GM21390 (cell line): ENCODE results near the gene DHRS9.

Experiments used
- ATAC-seq: cut with Tn5 transposase; IDR thresholded peaks from one replicate; pipeline ENCODE4 v1.9.1; 2021; ENCODE audit not compliant: unreplicated experiment

DHRS9 gene

GRCh38 chr2:169065422-169065821 lies 3.9 kb upstream of the DHRS9 start:
- ATAC-seq = no peak

- ATAC-seq = no peak
Measured at GRCh38 chr2:169065864-169066517, 3.4 kb upstream of the DHRS9 start.

GRCh38 chr2:169066897-169067296 lies 2.5 kb upstream of the DHRS9 start:
- ATAC-seq = no peak

GRCh38 chr2:169069833-169070232 lies 470 bp downstream of the DHRS9 start:
- no peak for ATAC-seq

- no peak for ATAC-seq
Measured at GRCh38 chr2:169071455-169071854, 2.1 kb downstream of the DHRS9 start.

- peak; percentile 36 for ATAC-seq
Measured at GRCh38 chr2:169072163-169072925, 3.0 kb downstream of the DHRS9 start.

- ATAC-seq = no peak
Measured at GRCh38 chr2:169073211-169073962, 4.0 kb downstream of the DHRS9 start.

GRCh38 chr2:169073963-169074751 lies 4.8 kb downstream of the DHRS9 start:
- ATAC-seq = peak; percentile 49

- no peak for ATAC-seq
Measured at GRCh38 chr2:169077674-169078240, 8.4 kb downstream of the DHRS9 start.

GRCh38 chr2:169080250-169081069 lies 11.1 kb downstream of the DHRS9 start:
- peak; percentile 70 for ATAC-seq

- ATAC-seq = no peak
Measured at GRCh38 chr2:169081551-169081950, 12.2 kb downstream of the DHRS9 start.

GRCh38 chr2:169082995-169083394 lies 13.6 kb downstream of the DHRS9 start:
- peak; percentile 75 for ATAC-seq

- no peak for ATAC-seq
Measured at GRCh38 chr2:169086893-169087467, 17.6 kb downstream of the DHRS9 start.

GRCh38 chr2:169087757-169088379 lies 18.5 kb downstream of the DHRS9 start:
- ATAC-seq = no peak

- ATAC-seq = no peak
Measured at GRCh38 chr2:169089182-169089581, 19.8 kb downstream of the DHRS9 start.

- no peak for ATAC-seq
Measured at GRCh38 chr2:169090133-169090820, 20.9 kb downstream of the DHRS9 start.

- no peak for ATAC-seq
Measured at GRCh38 chr2:169091256-169091655, 21.9 kb downstream of the DHRS9 start.

- no peak for ATAC-seq
Measured at GRCh38 chr2:169091761-169092519, 22.6 kb downstream of the DHRS9 start.
